Activated T-cell treated with anti-CD3 and anti-CD28 coated beads for 1 hour (primary cell): Measurements from ENCODE around the gene TAB3.

Experiments
- DNase-seq: peaks from one replicate; pipeline ENCODE4 v3.0.0-alpha.2; 2020; ENCODE audit warnings: low read depth

The TAB3 gene, protein sequence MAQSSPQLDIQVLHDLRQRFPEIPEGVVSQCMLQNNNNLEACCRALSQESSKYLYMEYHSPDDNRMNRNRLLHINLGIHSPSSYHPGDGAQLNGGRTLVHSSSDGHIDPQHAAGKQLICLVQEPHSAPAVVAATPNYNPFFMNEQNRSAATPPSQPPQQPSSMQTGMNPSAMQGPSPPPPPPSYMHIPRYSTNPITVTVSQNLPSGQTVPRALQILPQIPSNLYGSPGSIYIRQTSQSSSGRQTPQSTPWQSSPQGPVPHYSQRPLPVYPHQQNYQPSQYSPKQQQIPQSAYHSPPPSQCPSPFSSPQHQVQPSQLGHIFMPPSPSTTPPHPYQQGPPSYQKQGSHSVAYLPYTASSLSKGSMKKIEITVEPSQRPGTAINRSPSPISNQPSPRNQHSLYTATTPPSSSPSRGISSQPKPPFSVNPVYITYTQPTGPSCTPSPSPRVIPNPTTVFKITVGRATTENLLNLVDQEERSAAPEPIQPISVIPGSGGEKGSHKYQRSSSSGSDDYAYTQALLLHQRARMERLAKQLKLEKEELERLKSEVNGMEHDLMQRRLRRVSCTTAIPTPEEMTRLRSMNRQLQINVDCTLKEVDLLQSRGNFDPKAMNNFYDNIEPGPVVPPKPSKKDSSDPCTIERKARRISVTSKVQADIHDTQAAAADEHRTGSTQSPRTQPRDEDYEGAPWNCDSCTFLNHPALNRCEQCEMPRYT

DNA sequence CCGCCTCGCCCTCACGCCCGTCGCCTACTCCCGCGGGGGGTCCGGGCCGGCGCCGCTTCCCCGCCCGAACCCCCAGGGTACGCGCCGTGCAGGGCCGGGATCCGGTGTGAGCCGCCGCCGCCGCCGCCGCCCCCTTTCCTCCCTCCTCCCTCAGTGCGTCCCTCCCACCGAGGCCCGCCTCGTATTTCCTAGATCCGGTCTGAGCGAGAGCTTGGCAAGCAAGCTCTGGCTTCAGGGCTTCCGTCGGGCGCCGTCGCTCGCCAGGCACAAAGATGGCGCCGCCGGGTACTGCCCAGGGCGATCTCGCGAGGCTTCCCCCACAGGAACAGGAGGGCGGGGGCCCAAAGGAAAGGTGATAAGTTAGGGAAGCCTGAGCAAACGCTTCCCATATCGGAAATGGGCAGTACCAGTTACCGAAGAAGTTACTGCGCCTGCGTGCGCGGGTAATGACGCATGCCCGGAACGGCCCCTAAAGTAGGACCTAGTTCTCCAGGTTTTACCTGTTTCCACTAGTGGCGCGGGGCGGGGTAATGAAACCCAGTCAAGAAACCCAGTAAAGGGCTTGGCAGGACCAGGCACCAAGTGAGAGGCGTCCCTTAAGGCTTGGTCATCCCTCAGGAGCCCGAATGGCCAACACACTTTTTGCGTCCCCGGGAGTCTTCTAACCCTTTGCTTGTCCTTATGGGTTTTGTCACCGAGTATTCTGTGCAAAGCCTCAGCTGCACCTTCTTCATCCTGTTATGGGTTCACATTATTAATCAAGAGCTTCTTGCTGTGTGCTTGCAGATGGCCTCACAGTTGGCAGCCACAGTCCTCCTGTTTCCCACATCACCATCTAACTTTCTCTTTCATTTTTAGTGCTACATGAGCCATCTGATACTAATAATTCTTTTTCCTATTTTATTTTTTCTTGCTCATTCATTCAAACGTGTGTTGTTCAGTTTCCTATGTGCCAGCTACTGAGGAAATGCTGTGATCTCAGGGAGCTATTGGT, at the start of gene TAB3:
TSS of gene TAB3 (minus strand) at position 108 of the 994 bp plus-strand sequence. CDS start 29,666 bp downstream, outside the sequence.
- DNase-seq, result peak; percentile 86

GRCh38 chrX:30938295-30938694, 49.2 kb upstream of the TAB3 start:
- DNase-seq, result no peak

DNA sequence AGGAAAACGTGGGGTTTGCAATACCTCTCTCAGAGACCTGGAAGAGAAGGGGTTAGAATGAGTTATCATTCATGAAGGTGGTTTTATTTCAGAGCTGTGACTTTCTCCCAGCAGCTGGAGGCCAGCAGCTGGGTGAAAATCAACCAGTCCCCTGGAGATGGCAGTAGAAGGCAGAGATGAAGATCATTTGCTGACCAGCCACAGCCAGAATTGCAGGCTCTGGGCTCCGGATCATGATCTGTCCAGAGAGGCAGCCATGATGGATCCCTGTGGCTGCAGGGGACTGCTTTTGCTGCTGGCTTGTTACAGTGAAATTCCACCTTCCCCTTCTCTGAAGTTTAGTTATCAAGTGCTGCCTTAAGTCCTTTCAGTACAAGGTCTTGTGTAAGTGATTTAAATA, 46.9 kb upstream of the TAB3 start:
- DNase-seq, result no peak

DNA sequence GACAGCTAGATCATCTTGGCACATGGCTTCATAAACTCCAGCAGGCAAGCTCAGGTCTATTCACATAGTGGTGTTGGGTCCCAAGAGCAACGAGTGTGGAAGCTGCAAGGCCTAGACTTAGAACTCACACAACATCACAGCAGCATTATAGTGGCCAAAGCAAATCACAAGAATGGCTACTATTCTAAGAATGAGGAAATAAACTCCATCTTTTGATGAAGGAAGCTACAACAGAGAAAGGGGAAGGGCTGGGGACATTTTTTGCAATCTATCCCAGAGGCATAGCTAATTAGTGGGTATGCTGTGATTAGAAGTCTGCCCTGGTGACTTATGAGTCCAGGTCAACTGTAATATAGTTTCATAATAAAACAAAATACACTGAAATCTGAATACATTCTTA, 42.9 kb upstream of the TAB3 start:
- DNase-seq, result no peak

DNA sequence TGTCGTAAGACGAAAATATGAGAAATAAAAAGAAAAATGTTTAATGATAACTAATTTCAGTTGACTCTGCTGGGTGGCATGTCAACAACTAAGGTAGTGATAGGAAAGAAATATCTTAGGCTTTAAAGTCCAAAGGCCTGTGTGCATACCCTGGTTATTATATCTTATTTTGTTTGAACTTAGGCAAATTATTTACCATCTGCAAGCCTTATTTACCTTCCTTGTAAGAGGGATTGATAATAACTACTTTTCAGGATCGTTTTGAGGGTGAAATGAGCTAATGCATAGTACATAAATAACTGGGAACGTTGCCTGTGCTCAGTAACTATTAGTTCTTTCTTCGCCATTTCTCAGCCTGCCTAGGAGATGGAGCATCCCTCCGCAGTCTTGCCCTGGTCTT, 41.6 kb upstream of the TAB3 start:
- no peak for DNase-seq

DNA sequence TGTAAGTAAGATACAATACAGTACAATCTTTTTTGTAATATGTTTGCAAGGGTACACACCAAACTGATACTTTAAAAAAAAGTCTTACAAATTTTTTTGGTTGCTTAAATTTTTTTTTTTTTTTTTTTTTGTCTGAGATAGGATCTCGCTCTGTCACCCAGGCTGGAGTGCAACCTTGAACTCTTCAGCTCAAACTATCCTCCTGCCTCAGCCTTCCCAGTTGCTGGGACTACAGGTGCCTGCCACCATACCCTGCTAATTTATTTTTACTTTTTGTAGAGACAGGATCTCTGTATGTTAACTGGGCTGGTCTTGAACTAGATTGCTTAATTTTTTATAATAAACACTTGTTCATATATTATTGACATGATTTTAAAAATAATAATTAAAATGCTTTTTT, 41.1 kb upstream of the TAB3 start:
- DNase-seq, result no peak

DNA sequence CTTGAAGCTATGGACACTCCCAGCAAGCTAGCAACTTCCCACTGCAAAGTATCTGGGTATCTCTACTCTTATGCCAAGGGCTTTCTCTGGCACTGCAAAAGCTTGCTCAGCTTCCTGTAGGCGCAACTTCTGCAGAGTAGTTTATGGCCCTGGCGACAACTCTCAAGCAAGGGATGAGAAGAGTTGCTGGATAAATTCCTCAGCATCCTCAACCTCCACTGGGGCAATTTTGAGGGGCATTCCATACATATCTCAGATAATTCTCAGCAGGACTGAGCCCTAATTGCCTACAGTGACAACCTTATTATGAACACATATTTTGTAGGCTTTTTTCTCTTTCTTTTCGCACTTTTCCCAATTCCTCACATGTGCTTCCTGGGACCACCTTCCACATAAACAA, 31.2 kb upstream of the TAB3 start:
- no peak for DNase-seq

DNA sequence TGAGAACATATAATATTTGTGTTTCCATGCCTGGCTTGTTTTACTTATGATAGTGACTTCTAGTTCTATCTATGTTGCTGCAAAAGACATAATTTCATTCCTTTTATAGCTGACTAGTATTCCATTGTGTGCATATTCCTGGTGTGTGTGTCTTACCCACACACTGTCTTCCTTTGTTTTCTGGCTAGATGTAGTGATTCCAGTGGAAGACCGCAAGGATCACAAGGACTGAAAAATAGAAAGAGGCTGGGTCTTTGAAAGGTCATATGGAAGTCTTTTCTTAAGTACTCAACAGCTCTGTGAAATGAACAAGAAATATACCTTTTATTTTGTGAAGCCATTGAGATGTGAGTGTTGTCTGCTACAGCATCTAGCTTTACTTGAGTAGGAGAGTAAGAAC, 29.4 kb upstream of the TAB3 start:
- no peak for DNase-seq

GRCh38 chrX:30913492-30913891, 24.4 kb upstream of the TAB3 start:
- no peak for DNase-seq

GRCh38 chrX:30910124-30910860, 21.2 kb upstream of the TAB3 start:
- no peak for DNase-seq

DNA sequence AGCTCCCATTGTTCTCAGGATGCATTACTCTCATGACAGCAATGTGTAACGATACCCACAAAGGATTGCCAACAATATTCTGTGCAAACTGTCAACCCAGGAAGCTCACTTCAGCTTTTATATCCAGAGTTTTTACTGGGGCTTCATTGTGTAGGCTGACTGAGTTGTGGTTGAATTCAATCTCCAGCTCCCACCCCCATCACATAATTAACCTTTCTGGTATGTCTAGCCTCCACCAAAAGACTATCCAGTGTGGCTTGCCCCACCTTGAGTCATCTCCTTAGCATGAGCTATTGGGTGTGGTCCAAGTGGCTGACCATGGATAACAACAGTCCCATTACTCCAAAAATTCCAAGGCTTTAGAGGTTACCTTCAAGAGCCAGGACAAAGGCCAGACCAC, 17.7 kb upstream of the TAB3 start:
- DNase-seq, result no peak

DNA sequence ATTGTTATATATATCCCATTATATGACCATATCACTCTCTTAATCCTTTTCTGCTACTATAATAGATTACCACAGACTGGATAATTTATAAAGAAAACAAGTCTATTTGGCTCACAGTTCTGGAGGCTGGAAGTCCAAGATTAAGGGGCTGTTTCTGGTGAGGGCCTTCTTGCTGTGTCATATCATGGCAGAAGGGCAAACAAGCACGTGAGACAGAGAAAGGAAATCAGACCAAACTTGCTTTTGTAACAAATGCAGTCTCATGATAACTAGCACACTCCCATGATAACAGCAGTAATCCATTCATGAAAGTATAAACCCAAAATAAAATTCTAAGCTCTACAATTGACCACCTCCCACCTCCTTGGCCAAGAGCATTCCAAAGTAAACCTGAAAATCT, 16.3 kb upstream of the TAB3 start:
- DNase-seq, result no peak

DNA sequence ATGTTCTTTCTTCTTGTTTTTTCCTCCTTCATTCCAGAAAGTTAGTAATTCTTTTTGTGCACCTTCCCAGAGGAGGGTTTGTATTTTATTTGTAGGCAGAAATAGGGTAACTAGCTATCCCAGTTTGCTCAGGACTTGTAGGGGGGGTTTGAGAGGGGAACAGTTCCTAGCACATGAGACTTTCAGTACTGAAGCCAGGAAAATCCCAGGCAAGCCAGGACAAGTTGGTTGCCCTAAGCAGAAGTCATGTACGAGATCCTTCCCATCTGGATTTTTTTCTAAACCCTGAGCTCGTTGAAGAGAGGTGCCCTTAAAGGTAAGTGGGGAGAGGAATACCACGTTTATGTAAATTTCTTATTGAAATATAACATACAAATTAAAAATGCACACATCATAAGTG, 15.6 kb upstream of the TAB3 start:
- DNase-seq, result no peak

DNA sequence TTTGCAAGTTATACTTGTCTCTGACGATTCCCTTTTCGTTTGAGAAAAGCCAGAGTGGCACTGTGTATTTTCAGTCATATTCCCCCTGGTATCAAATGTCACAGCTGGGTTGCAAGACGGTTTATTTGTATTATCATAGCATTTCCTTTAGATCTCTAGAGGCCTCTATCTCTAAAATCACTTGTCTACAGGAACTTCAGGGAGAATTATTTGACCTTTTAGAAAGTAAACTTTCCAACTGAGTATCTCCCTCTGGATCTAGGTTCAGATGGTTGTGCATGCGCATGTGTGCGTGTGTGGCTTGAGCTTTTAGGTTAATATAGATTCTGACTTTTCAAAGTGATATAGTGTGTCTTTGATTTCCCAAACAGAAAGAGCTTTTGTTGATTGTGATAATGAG, 15.1 kb upstream of the TAB3 start:
- DNase-seq, result no peak

- DNase-seq, result no peak
These were observed 11.2 kb upstream of the TAB3 start for GRCh38 chrX:30900227-30900626.

DNA sequence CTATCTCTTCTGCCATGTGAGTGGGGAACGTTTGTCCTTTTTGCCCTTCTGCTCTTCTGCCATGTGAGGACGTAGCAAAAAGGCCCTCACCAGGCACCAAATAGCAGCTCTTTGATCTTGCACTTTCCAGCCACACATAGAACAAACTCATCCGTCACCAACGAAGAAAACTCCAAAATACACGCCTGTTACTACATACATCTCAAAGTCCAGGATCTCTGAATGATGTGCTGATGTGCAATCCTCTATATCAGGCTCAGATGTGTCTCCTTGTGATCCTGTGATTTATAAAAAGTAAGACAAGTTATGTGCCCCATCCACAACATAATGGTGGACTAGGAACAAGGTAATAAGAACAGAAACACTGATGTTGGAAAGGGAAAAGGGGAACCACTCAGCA, 9.8 kb upstream of the TAB3 start:
- no peak for DNase-seq

GRCh38 chrX:30895370-30895769, 6.3 kb upstream of the TAB3 start:
- no peak for DNase-seq

GRCh38 chrX:30893206-30893605, 4.2 kb upstream of the TAB3 start:
- no peak for DNase-seq

GRCh38 chrX:30892591-30892990, 3.5 kb upstream of the TAB3 start:
- DNase-seq, result no peak

- DNase-seq, result peak; percentile 1
These were observed 418 bp downstream of the TAB3 start for GRCh38 chrX:30888526-30889146.

GRCh38 chrX:30887721-30888120, 1.3 kb downstream of the TAB3 start:
- no peak for DNase-seq
